ENCODE measurements around the gene AK4. TPM values are rescaled to one million over a fixed set of nuclear protein-coding genes. Genes with fewer than 3 reads are reported as not detected.

The AK4 gene
- polyA plus RNA-seq, 1 donor from 2014 or later, result 0.38 TPM

DNA sequence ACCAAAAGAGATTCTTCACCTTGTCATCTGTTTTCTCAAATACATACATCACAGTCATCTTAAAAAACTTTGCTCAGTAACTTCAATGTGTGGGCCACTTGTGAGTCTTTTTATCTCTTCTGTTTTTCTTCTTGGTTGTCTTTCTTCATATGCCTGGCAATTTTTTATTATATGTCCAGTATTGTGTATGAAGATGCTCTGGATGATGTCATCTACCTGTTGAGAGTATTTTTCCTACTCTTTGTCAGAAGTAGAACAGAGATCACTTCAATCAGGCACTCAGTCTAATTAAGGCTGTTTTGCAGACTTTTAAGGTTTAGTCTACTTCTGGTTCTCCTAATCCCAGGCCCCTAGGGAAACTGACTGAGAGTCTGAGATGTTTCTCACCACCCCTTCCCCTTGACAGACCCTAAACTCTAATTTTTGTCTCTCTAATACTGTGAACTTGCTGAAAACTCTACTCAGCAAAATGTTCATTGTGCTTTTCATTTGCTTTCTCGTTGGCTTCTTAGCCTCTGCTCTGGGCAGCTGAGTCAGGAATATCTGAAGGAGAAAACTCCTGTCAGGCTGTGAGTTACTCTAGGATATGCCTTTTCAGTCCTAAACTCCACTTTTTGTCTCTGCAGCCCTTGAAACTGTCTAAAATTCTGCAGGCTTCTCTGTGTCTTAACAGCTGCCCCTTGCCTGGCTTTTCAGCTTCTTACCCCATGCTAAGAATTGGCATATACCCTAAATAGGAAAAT, 128.4 kb downstream of the AK4 start:
- Mint-ChIP-seq H3K4me1 (no peaks in the 10 kb centered on the region), H3K27ac (no peak overlapping the region), H3K9me3 (peaks cover 0 to 1% (median 0%) of the 10 kb centered on the region in 3 donors), H3K36me3 (peaks cover 2% of the 10 kb centered on the region), H3K4me3 (no peak overlapping the region), H3K27me3 (peaks cover 14% of the 10 kb centered on the region)

DNA sequence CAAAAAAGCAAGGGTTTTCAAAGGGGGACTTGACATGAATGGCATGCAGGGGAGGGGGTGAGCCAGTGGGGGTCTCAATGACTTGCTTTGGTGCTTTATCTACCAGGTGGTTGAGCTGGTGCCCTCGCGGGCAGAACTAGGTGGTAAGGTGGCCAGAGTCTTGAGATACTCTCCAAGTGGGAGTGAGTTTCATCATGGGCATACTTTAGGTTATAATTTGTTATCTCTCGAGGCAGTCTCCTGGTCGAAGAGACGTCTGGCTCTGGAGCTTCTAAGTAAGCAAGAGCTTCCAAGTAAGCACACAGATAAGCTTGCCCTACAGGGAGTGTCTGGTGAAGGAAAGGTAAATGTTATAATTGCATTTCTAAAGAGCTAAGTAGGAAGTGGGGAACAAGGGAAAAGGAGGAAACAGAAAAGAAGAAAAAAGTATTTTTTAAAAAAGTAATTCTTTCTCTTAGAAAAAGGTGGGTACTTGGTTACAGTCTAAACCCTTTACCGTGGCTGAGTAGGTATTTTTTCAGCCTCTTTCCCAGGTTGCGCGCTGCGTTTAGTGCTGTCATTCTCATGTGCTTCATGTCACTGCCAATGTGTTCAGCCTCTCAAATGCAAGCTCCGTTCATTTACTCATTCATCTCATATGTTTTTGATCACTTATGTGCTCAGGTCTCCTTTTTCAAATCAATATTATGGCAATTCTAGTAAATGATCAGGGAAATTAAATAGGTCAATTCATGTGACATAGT, 129.8 kb downstream of the AK4 start:
- Mint-ChIP-seq H3K4me3 (no peak overlapping the region), H3K4me1 (no peaks in the 10 kb centered on the region), H3K36me3 (peaks cover 2% of the 10 kb centered on the region), H3K27me3 (peaks cover 12% of the 10 kb centered on the region), H3K9me3 (peaks cover 0 to 1% (median 0%) of the 10 kb centered on the region in 3 donors), H3K27ac (no peak overlapping the region)

DNA sequence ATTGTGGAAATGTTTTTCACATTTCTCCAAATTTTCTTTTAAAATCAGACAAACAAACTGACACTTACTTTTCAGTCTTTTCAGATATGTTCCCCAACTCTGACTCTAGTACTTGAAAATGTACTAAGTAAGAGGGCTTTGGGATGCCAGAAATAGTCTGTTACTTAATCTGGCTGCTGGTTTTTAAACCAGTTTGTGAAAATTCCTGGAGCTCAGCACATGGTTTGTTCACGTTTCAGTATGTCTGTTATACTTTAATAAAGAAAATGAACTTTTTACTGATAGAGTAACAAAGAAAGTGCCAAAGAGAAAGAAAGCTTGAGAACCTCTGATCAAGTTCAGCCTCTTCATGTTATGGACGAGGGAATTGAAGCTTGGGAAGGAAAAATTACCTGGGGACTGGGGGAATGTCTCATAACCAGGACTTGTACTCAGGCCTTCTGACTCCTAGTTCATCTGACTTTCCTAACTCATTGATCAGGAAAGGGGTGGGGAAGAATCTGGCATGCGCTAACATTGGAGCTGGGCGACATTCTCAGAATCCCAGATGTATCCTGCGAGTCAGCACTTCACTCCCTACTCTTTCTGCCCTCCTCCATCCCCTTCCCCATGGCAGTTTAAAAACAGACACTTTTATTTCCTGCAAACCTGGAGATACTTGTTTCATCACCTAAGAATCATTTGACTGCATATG, 130.5 kb downstream of the AK4 start:
- H3K4me3 Mint-ChIP-seq, result no peak overlapping the region
- peaks cover 2% of the 10 kb centered on the region for H3K36me3 Mint-ChIP-seq
- no peaks in the 10 kb centered on the region for H3K4me1 Mint-ChIP-seq
- no peak overlapping the region for H3K27ac Mint-ChIP-seq
- H3K9me3 Mint-ChIP-seq, result peaks cover 0 to 1% (median 0%) of the 10 kb centered on the region in 3 donors
- peaks cover 12% of the 10 kb centered on the region for H3K27me3 Mint-ChIP-seq

DNA sequence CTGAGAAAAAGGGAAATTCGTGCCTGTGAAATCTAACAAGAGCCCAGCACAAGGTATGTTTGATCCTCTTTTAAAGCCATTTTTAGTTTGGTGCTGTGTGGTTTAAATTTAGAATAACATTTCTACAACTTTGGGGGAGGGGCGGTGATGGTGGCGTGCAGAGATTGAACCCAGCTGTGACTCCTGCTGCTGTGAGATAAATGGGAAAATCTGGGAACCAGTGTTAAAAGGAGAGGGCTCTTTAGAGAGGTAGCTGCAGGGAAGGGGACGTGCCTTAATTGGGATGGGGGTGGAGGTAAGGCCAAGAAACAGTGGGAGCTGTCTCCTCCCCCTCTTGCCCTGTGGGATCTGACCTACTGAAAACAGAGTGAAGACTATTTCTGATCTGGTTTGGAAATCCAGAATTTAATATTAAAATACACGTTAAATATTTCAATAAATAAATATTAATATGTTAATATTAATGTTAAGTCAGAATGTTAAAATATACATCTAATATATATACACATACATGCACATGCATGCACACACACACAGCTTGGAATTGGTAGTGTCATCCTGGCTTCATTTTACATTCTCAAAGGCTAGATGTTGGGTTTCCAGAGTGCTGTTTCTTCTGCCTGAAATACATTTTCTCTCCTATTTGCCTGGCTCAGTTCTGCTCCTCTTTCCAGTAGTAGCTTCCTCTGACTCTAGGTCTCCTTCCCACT, 131.2 kb downstream of the AK4 start:
- Mint-ChIP-seq H3K4me3 (no peak overlapping the region), H3K36me3 (peaks cover 2% of the 10 kb centered on the region), H3K4me1 (no peaks in the 10 kb centered on the region), H3K27ac (no peak overlapping the region), H3K27me3 (peaks cover 15% of the 10 kb centered on the region), H3K9me3 (peaks cover 0 to 3% (median 0%) of the 10 kb centered on the region in 3 donors)

Other genes with a start within 250 kb of the AK4 start
- gene JAK1, start 181.7 kb upstream of the AK4 start, polyA plus RNA-seq, result 216 TPM
- gene DNAJC6, start 161.3 kb downstream of the AK4 start, polyA plus RNA-seq, result 1.1 TPM